GM12872 (cell line): ENCODE data around the gene MYLK.

Experiments
- CTCF ChIP-seq: IDR thresholded peaks from 3 replicates; pipeline ENCODE4 v1.5.1; 2011; ENCODE audit warnings: low read depth, mild to moderate bottlenecking, low read length, moderate library complexity; ENCODE audit not compliant: insufficient read depth

MYLK gene

GRCh38 chr3:123642182-123642956, 241.8 kb downstream of the MYLK start:
- peak; percentile 92 for TF ChIP-seq CTCF

- TF ChIP-seq CTCF = no peak
Observed at GRCh38 chr3:123641505-123641904, 242.6 kb downstream of the MYLK start.

- no peak for TF ChIP-seq CTCF
Observed at GRCh38 chr3:123640740-123641462, 243.2 kb downstream of the MYLK start.

- TF ChIP-seq CTCF = no peak
Observed at GRCh38 chr3:123640311-123640710, 243.8 kb downstream of the MYLK start.

- TF ChIP-seq CTCF = no peak
Observed at GRCh38 chr3:123638936-123639689, 245.0 kb downstream of the MYLK start.

GRCh38 chr3:123637841-123638240, 246.3 kb downstream of the MYLK start:
- no peak for TF ChIP-seq CTCF

GRCh38 chr3:123637131-123637530, 247.0 kb downstream of the MYLK start:
- no peak for TF ChIP-seq CTCF
